UCSD-AML1 (cell line): Measurements from ENCODE around the gene TMEM178A.

Experiments
- DNase-seq: peaks from one replicate; lab custom pipeline; 2025; ENCODE audit not compliant: unreplicated experiment; lab: John Stamatoyannopoulos, UW

TMEM178A gene

GRCh38 chr2:39673018-39673417 lies 7.3 kb downstream of the TMEM178A start:
- no peak for DNase-seq

GRCh38 chr2:39676342-39676741 lies 10.6 kb downstream of the TMEM178A start:
- no peak for DNase-seq

- DNase-seq = no peak
Measured at GRCh38 chr2:39678170-39678569, 12.5 kb downstream of the TMEM178A start.

DNA sequence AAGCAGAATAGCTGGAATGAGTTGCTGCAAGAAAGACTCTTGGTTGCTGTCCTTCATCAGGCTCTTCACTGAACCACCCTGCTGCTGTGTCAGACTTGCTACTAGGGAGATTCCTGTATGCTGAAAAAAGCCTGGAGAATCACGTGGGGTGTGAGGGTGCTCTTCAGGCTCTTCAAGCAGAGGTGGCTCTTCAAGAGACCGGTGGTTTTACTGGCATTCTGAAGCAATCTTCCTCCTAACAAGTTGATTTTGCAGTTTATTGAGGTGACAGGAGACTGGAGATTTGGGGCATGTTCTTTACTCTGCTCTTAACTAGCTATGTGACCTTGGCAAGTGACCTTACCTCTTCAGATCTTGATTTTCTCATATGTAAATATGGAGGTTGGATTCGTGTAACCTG lies 14.1 kb downstream of the TMEM178A start:
- DNase-seq = no peak

- DNase-seq = no peak
Measured at GRCh38 chr2:39682066-39682692, 16.5 kb downstream of the TMEM178A start.

- DNase-seq = no peak
Measured at GRCh38 chr2:39683022-39683699, 17.4 kb downstream of the TMEM178A start.

- DNase-seq = no peak
Measured at GRCh38 chr2:39684464-39684863, 18.7 kb downstream of the TMEM178A start.

DNA sequence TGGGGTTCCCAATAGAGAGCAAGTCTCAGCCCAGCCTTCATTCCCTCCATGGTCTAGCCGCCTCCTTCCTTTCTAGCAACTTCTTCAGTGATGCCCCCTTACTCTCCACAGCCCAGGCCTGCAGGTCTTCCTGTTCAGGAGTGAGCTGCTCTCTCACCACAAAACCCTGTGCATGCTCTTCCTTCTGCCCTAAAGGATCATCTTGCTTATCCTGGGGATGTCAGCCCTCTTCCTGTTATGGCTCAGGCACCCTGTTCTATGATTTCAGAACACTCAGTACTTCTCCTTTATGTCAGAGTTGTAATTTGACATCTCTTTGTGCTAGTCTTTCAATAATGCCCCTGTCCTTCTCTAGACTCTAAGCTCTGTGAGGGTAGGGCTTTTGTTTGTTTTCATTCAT lies 19.4 kb downstream of the TMEM178A start:
- peak; percentile 17 for DNase-seq

- DNase-seq = no peak
Measured at GRCh38 chr2:39686456-39686855, 20.7 kb downstream of the TMEM178A start.

GRCh38 chr2:39688181-39688580 lies 22.5 kb downstream of the TMEM178A start:
- DNase-seq = no peak

DNA sequence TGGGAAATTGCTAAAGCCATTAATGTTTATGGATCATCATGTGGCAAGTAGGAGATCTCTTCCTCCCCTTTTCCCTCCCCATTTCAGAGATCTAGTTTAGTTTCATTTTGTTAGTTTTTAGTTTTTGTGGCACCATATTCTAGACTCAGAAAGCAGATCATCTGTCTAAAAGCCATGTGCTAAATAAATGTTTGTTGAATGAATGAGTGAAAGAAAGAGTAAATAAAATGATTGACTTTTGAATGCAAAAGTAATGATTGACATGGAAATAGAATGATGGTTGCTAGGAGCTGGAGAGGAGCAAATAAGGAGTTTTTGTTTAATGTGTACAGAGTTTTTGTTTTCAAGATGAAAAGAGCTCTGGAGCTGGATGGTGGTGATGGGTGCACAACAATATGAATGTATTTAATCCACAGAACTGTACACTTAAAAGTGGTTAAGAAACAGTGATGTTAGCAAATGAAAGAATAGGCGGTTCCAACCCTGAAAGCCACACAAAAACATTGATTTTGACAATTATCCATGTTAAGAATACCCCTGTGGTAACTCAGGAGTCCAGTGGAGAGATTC lies 23.6 kb downstream of the TMEM178A start:
- no peak for DNase-seq

DNA sequence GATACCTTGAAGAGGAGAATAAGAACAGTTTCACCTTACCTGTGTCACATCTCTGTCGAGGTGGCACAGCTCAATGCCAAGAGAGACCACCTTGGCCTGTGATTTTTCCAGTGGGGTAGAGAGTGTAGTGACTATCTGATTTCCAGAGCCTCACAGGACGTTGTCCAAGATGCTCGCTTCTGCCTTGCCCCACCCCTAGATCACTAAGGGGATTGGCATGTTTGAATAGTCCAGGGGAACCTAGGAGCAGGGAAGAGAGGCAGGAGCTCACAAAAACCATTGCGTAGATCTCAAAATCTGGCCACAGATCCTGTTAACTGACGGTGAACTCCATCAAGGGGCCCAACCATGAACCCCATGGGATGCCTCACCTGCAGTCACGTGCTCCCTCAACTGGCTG lies 24.2 kb downstream of the TMEM178A start:
- DNase-seq = no peak

DNA sequence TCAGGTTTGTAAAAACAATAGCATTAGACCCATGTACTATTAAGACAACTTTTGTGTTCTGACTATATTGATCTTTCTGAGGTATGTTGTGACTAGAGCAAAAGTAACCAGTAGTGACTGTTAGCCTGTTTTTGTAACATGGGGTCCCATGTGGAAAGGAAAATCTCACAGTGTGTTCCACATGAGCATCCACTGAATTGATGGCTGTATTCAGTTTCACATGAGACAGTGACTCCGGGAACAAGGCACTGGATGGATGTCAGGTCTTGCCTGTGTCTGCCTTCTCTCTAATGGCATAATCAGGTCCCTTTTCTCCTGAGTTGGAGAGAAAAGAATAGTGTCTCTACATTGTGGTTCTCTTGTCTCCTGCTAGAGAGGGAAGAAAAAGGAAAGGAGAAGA lies 27.5 kb downstream of the TMEM178A start:
- DNase-seq = no peak

- DNase-seq = no peak
Measured at GRCh38 chr2:39696101-39696553, 30.4 kb downstream of the TMEM178A start.

GRCh38 chr2:39696838-39697237 lies 31.1 kb downstream of the TMEM178A start:
- no peak for DNase-seq

DNA sequence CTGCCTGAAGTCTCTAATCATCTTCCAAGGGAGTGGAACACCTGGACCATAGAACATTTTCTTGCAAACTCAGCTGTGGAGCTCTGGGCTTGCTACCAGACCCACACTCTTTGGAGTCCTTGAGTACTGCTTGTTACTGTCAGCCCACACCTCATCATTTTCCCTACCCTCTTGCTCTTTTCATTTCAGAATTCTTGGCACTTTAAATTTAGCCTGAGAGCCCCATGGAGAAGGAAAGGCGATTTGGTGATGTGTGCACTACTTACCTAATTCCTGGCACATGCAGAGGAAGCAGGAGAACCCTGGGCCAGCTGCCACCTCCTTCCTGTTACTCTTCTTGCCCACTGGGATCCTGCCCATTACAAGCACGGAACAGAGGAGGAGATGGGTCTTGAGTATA lies 31.7 kb downstream of the TMEM178A start:
- no peak for DNase-seq

DNA sequence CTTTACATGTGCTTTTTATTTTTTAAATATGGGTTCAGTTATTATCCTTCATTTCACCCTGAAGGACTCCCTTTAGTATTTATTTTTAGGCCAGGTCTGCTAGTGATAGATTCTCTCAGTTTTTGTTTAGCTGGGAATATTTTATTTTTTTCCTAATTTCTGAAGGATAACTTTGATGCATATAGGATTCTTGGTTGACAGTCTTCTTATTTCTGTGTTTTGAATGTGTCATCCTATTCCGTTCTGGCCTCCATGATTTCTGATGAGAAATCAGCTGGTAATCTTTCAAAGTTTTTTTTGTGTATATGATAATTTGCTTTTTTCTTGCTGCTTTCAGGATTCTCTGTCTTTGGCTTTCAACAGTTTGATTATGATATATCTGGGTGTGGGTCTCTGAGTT lies 35.4 kb downstream of the TMEM178A start:
- DNase-seq = no peak

DNA sequence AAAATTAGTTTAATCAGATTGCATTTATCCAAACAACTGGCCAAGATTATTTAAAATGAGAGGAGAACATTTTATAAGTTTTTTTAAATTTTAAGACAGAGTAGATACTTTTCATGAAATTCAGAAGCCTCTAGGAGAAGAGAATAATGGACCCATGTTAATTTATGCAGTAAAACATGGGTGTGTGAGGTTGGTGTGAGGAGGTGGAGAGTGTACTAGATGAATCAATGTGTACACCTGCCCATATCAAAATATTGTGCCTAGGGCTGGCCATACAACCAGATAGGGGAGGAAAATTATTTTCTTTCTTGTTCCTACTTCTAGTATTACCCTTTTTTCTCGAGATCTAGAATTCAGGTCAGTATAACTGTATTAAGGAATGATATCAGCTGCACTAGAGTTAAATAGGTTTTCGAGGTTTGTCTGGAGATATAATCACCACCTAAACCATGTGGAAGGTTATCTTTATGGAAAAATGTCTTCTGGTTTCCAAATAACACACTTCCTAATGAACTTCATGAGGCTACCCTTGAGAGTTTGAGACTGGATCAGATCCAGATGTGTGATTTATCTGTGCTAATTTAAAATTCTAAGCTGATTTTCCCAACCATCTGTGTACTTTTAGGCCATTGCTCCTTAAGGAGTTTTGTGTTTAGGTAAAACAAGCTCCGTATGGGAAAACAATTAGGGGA lies 37.6 kb downstream of the TMEM178A start:
- DNase-seq = no peak

GRCh38 chr2:39704540-39704939 lies 38.8 kb downstream of the TMEM178A start:
- DNase-seq = no peak

DNA sequence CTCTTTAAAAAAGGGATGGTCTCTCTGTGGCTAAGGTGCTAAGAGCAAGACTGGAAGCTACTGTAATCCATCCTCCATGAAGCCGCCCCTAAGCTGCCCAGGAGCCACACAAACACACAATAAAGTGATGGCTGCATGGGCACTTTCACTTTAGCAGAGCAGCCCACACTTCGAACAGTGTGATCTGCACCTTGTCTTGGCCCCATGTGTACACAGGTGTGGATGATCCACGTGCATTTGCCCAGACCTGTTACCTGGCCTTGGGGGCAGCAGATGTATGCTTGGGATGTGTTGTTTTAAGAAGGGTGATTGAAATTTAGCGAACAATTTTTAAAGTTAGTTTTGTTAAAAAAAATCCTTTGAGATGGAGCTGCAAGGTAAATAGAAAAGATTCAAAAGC lies 39.9 kb downstream of the TMEM178A start:
- no peak for DNase-seq

DNA sequence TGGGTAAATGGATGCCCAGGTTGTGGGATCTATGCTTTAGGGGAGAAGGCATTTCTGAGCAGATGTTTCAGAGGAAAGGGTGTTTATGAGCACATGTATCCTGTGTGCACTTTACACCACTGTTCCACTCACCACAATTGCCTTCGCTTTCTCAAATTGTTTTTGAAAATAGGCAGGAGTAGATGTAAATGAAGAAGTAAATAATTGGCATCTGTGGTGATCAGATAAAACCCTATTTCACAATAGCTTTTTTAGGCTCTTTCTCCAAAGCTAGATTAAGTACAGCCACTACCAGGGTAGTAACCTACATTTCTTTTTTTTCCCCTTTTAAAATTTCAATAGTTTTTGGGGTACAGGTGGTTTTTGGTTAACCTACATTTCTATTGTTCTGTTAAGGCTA lies 40.6 kb downstream of the TMEM178A start:
- DNase-seq = no peak

- no peak for DNase-seq
Measured at GRCh38 chr2:39706945-39707344, 41.2 kb downstream of the TMEM178A start.
